Central memory CD4-positive, alpha-beta T cell (primary cell): ENCODE results near the gene MYBPHL.

Experiments
- DNase-seq: peaks from one replicate; pipeline ENCODE4 v3.0.0; 2022

The MYBPHL gene

DNA sequence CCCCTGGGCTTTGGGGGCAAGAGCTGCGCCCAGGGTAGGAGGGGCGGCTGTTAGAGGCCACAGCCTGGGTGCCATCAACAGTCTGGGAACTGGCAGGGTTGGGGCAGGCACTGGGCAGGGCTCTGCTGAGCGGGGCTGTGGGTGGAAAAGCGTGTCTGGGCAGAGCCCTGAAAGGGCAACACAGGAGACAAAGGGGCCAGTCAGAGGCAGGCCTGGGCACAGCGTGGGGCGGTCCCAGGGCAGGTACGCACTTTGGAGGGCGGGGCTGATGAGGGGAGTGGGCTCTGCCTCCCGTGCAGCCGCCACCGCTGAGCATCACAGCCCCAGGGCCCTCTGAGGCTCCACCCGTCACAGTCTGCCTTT lies 43.6 kb downstream of the MYBPHL start:
- DNase-seq: no peak

DNA sequence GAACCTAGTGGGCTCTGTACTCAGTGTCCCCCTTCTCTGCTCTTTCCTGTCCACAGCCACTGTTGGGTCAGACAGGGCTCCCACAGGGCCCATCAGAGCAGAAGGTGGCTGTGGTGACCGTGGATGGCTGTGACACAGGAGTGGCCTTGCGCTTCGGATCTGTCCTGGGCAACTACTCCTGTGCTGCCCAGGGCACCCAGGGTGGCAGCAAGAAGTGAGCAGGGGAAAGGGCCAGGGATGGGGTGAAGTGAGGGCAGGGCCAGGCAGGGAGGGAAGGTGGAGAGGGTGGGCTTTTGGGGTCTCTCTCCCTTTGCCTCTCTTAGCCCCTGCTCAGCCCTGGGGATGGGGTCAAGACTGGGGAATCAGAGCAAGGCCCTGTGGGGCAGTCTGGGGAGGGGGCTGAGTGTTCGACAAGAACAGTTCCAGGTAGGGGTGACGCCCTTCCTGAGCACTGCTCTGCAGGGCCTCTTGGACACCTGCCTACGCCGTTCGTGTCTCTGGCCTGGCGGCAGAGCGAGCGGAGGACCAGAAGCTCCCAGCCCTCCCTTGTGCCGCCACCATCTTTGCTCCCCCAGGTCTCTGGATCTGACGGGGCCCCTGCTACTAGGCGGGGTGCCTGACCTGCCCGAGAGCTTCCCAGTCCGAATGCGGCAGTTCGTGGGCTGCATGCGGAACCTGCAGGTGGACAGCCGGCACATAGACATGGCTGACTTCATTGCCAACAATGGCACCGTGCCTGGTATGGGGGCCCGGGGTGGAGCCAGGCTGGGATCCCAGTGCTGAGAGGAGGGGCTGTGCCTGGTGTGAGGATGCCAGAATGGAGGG lies 44.4 kb downstream of the MYBPHL start:
- DNase-seq: no peak

DNA sequence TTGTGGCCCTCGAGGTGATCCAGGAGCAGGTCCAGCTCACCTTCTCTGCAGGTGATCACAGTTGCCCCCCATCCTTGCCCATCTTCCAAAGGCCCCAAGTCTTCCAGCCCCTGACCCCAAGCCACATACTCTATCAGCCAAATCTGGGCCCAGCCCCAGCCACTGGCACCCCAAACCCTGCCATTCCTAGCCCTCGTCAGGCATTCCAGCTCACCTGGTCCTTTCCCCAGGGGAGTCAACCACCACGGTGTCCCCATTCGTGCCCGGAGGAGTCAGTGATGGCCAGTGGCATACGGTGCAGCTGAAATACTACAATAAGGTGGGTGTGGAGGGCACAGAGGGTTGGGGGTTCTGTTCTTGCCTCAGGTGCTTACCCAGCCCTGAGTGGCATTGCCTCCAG lies 45.2 kb downstream of the MYBPHL start:
- DNase-seq: no peak

DNA sequence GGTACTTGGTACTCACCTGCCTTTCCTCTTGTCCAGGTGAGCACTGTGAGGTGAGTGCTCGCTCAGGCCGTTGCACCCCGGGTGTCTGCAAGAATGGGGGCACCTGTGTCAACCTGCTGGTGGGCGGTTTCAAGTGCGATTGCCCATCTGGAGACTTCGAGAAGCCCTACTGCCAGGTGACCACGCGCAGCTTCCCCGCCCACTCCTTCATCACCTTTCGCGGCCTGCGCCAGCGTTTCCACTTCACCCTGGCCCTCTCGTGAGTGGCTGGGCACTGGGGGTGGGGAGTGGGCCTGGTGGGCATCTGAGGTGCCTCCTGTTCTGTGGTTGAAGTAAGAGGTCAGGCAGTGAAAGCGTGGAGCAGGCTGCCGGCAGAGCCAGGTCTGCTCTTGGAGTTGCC lies 45.8 kb downstream of the MYBPHL start:
- DNase-seq: no peak

GRCh38 chr1:109259674-109260557 lies 46.9 kb downstream of the MYBPHL start:
- no peak for DNase-seq

DNA sequence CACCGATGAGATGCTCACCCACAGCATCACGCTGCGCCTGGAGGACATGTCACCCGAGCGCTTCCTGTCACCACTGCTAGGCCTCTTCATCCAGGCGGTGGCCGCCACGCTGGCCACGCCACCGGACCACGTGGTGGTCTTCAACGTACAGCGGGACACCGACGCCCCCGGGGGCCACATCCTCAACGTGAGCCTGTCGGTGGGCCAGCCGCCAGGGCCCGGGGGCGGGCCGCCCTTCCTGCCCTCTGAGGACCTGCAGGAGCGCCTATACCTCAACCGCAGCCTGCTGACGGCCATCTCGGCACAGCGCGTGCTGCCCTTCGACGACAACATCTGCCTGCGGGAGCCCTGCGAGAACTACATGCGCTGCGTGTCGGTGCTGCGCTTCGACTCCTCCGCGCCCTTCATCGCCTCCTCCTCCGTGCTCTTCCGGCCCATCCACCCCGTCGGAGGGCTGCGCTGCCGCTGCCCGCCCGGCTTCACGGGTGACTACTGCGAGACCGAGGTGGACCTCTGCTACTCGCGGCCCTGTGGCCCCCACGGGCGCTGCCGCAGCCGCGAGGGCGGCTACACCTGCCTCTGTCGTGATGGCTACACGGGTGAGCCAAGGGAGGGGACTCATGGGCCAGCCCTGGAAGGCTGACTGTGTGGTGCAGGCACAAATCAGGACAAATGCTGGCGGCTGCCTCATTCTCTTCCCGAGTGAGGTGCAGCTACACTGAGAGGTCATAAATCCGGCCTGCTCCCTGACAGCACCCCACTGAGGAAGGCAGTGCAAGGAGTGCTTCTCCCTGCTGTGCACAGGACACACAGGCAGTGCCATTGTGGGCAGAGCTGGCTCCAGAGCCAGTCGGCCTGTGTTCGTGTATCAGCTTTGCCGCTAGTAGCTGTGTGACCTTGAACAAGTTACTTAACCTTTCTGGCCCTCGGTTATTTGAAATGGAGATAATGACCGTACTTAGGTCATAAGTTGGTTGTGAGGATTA lies 48.0 kb downstream of the MYBPHL start:
- no peak for DNase-seq

- no peak for DNase-seq
Measured at GRCh38 chr1:109257682-109258421, 49.0 kb downstream of the MYBPHL start.

DNA sequence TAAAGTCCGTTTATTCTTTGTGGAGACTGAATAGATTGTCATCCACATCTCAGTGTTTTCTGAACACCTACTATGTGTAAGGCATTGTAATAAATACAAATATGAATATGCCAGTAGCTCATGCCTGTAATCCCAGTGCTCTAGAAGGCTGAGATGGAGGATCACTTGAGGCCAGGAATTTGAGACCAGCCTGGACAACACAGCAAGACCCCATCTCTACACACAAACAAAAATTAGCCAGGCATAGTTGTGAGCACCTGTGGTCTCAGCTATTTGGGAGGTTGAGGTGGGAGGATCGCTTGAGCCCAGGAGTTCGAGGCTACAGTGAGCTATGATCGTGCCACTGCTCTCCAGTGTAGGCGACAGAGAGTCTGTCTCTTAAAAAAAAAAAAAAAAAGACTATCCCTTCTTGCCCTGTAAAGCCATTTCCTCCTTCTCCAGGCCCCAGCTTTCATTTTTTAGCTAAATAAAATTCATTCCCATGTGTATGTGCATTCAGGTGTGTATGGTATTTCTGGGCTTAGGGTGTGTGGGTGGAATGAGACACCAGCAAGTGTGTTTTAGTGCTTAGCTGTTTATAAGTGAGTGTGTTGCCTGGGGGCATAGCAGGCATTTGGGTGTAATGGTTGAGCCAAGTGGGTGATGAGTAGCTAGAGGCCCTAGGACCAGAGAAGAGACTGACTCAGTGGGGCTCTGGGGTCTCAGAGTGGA lies 49.7 kb downstream of the MYBPHL start:
- DNase-seq: no peak

DNA sequence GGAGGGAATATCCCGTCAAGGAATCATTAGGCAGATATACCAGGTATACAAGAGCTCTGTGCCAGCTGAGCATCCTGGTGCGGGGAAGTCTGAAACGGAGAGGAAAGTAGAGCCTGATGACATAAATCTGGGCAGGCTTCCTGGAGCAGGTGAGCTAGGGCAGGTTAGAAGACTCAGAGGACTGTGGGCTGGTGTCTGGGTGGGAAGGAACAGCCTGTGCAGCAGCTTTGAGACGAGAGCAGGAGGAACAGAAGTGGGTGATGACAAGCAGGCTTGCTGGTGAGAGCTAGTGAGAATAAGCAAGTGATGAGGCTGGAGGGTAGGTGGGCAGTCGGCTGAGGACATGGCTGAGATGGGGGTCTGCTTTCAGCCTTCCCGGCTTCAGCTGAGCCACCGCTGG lies 50.7 kb downstream of the MYBPHL start:
- no peak for DNase-seq

- DNase-seq: no peak
Measured at GRCh38 chr1:109255678-109256077, 51.1 kb downstream of the MYBPHL start.

GRCh38 chr1:109255097-109255651 lies 51.6 kb downstream of the MYBPHL start:
- no peak for DNase-seq

- no peak for DNase-seq
Measured at GRCh38 chr1:109254621-109255096, 52.2 kb downstream of the MYBPHL start.

DNA sequence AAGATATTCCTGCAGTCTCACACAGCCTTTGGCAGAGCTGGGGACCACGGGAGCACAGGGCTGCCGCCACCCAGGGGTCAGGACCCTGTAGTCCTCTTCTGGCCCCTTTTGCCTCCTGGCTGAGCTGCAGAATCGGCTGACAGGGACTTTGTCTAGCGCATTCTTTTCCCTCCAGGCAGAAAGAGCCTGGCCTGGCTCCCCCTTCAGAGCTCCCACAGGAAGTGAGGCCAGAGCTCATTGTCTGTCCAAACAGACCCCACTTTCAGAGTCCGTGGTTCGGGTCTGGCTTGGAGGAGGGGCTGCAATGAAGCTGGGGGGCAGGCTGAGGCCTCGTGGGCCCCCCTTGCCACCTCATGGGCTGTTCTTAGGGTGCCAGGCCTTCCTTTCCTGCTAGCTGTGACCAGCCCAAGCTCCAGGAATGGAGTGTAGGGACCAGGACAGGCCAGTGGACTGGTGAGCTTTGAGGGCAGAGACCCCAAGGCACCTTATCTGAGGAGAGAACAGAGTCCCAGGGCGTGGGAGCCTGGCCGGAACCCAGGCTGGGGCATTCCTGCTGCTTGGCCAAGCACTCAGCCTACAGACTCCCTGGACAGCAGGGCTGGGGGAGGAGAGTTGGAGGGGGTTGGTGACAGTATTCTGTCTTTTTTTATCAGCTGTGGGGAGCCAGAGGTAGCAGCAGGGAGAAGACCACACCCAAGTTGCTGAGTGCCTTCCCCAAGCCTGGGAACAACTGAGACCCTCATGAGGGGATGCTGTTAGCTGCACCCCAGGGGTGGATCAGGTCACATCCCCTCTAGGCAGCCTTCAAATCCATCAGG lies 52.8 kb downstream of the MYBPHL start:
- no peak for DNase-seq

- DNase-seq: no peak
Measured at GRCh38 chr1:109252893-109253802, 53.7 kb downstream of the MYBPHL start.

GRCh38 chr1:109252167-109252892 lies 54.5 kb downstream of the MYBPHL start:
- DNase-seq: no peak

DNA sequence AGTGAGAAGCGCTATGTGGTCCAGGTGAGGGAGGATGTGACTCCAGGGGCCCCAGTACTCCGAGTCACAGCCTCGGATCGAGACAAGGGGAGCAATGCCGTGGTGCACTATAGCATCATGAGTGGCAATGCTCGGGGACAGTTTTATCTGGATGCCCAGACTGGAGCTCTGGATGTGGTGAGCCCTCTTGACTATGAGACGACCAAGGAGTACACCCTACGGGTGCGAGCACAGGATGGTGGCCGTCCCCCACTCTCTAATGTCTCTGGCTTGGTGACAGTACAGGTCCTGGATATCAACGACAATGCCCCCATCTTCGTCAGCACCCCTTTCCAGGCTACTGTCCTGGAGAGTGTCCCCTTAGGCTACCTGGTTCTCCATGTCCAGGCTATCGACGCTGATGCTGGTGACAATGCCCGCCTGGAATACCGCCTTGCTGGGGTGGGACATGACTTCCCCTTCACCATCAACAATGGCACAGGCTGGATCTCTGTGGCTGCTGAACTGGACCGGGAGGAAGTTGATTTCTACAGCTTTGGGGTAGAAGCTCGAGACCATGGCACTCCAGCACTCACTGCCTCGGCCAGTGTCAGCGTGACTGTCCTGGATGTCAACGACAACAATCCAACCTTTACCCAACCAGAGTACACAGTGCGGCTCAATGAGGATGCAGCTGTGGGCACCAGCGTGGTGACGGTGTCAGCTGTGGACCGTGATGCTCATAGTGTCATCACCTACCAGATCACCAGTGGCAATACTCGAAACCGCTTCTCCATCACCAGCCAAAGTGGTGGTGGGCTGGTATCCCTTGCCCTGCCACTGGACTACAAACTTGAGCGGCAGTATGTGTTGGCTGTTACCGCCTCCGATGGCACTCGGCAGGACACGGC lies 55.3 kb downstream of the MYBPHL start:
- DNase-seq: no peak
